HepG2 (cell line): Measurements from ENCODE around the gene OST4. TPM values are rescaled to one million over a fixed set of nuclear protein-coding genes. Genes with fewer than 3 reads are reported as not detected.

Experiments used
- FOXA1 ChIP-seq, 2 experiments: fragments of 450-650 bp in 1 of 2; sonication (generic) in 1 of 2; formaldehyde crosslinking in 1 of 2; IDR thresholded peaks; 2 replicates each; pipeline versions ENCODE4 v1.4.0 to v1.6.1; 2016 to 2020; ENCODE audit warnings: missing genetic modification reagents in 1 of 2
- KAT8 ChIP-seq: IDR thresholded peaks from 2 replicates; pipeline ENCODE4 v1.6.1; 2016; ENCODE audit warnings: missing genetic modification reagents, missing compliant biosample characterization
- PAWR ChIP-seq: sonication (generic); formaldehyde crosslinking; IDR thresholded peaks from 2 replicates; pipeline ENCODE4 v1.4.0; 2020; ENCODE audit warnings: missing genetic modification reagents, mild to moderate bottlenecking, borderline replicate concordance
- POGK ChIP-seq: sonication (generic); formaldehyde crosslinking; conservative IDR thresholded peaks from 2 replicates; pipeline ENCODE4 v1.8.0; 2022; ENCODE audit warnings: mild to moderate bottlenecking, moderate library complexity, missing genetic modification reagents
- UBTF ChIP-seq: sonication (generic); formaldehyde crosslinking; IDR thresholded peaks from 2 replicates; pipeline ENCODE4 v1.4.0; 2020; ENCODE audit warnings: mild to moderate bottlenecking, missing genetic modification reagents
- ZBTB40 ChIP-seq, 2 experiments: fragments of 450-650 bp in 1 of 2; sonication (generic) in 1 of 2; formaldehyde crosslinking in 1 of 2; IDR thresholded peaks; 2 replicates each; pipeline versions ENCODE4 v1.6.1 to v1.8.0; 2016 to 2022; ENCODE audit warnings: antibody characterized with exemption in 1 of 2, mild to moderate bottlenecking in 1 of 2, missing genetic modification reagents in 1 of 2
- ZNF276 ChIP-seq: sonication (generic); formaldehyde crosslinking; IDR thresholded peaks from 2 replicates; pipeline ENCODE4 v1.4.0; 2020; ENCODE audit warnings: mild to moderate bottlenecking, low read depth, missing genetic modification reagents
- ZNF574 ChIP-seq: sonication (generic); formaldehyde crosslinking; IDR thresholded peaks from 2 replicates; pipeline ENCODE4 v1.4.0; 2020; ENCODE audit warnings: missing genetic modification reagents
- polyA plus RNA-seq, 8 experiments: library from polyadenylated mRNA; depleted of rRNA in 3 of 8; stranded (reverse) in 7 of 8; unstranded in 1 of 8; fragments of >200 nt; fragmentation: Illumina TruSeq in 4 of 8; extraction: Trizol in 4 of 8; gene quantifications; 2 replicates each; pipeline versions ENCODE4 v1.2.1 to v1.2.3, GENCODE V29; 2011 to 2016; ENCODE audit warnings: low read depth in 4 of 8, missing spikeins in 1 of 8, mixed read lengths in 1 of 8; ENCODE audit not compliant: insufficient read depth in 1 of 8
- total RNA-seq, 5 experiments: library from RNA; depleted of rRNA; stranded (reverse); fragments of >200 nt; fragmentation: Illumina TruSeq; extraction: Trizol; gene quantifications; 2 replicates each; pipeline ENCODE4 v1.2.3, GENCODE V29; 2016; ENCODE audit warnings: low read depth in 1 of 5

OST4 gene
- total and polyA plus RNA-seq, 2 of the 13 experiments (the other 11 are each of a cell fraction or from before 2014, with no cell fraction given), result 498 to 584 TPM

GRCh38 chr2:27092696-27093429, 21.4 kb upstream of the OST4 start (continued):
- TF ChIP-seq POGK (CRISPR knock-in tag), result peak; percentile 60; the same call in 1 of the 2 replicates
- no peak for TF ChIP-seq ZBTB40 (IDR thresholded peaks at IDR 0.05)
- peak; percentile 79 for TF ChIP-seq ZBTB40 (CRISPR knock-in tag; IDR thresholded peaks at IDR 0.05)
- TF ChIP-seq ZNF276 (CRISPR knock-in tag), result 0 out of 2 replicates have a peak, but pooled peaks have one; percentile 17
- TF ChIP-seq ZNF574 (CRISPR knock-in tag), result peak; percentile 88
- TF ChIP-seq KAT8 (CRISPR knock-in tag), result peak; percentile 84
- peak; percentile 84 for TF ChIP-seq UBTF (CRISPR knock-in tag)
- TF ChIP-seq FOXA1 (IDR thresholded peaks at IDR 0.05), result no peak
- TF ChIP-seq FOXA1 (CRISPR knock-in tag; IDR thresholded peaks at IDR 0.05), result no peak
- TF ChIP-seq PAWR (CRISPR knock-in tag), result no peak
